ENCODE measurements around the gene SNX25.

DNA sequence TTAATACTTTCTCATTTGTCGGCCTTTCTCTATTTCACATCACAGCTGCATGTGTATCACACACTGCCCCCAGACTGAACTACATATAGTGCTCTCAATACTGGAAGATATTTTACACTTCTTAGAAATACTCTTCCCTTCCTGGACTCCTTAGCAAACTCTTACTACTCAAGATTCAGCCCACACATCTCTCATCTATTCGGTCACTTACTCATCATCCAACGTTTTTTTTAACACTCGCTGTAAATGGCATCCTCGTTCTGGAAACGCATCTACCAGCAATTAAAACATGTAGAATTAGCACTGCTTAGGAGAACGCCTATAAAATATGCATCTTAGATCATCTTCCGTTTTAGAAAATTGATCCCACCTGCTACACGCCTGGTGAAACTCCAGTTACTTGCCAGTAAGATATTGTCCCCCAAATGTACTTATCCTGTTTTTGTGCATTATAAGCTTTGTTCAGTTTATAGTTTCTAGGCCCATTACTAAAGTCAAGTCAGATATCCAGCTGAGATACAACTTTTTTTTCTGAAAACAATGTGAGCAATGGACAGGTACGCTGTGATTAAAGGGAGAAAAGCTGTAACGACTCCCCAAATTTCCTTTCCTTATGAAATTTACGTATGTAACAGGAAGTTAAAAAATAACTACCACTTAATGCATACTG lies 185.3 kb downstream of the SNX25 start:
- TF ChIP-seq TAF1 (IDR thresholded peaks at IDR 0.05; ENCODE audit: low read depth) (no peak), RAD21 (conservative IDR thresholded peaks at IDR 0.05) (no peak), MXI1 (conservative IDR thresholded peaks at IDR 0.05; ENCODE audit: poor library complexity, severe bottlenecking) (no peak), EZH2 (IDR thresholded peaks at IDR 0.05; ENCODE audit: borderline replicate concordance, insufficient read depth, low read length, poor library complexity, severe bottlenecking) (no peak)
- TF ChIP-seq, protein P1, sequence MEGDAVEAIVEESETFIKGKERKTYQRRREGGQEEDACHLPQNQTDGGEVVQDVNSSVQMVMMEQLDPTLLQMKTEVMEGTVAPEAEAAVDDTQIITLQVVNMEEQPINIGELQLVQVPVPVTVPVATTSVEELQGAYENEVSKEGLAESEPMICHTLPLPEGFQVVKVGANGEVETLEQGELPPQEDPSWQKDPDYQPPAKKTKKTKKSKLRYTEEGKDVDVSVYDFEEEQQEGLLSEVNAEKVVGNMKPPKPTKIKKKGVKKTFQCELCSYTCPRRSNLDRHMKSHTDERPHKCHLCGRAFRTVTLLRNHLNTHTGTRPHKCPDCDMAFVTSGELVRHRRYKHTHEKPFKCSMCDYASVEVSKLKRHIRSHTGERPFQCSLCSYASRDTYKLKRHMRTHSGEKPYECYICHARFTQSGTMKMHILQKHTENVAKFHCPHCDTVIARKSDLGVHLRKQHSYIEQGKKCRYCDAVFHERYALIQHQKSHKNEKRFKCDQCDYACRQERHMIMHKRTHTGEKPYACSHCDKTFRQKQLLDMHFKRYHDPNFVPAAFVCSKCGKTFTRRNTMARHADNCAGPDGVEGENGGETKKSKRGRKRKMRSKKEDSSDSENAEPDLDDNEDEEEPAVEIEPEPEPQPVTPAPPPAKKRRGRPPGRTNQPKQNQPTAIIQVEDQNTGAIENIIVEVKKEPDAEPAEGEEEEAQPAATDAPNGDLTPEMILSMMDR (IDR thresholded peaks at IDR 0.05; ENCODE audit: poor library complexity, severe bottlenecking): no peak
- TF ChIP-seq, protein P2, sequence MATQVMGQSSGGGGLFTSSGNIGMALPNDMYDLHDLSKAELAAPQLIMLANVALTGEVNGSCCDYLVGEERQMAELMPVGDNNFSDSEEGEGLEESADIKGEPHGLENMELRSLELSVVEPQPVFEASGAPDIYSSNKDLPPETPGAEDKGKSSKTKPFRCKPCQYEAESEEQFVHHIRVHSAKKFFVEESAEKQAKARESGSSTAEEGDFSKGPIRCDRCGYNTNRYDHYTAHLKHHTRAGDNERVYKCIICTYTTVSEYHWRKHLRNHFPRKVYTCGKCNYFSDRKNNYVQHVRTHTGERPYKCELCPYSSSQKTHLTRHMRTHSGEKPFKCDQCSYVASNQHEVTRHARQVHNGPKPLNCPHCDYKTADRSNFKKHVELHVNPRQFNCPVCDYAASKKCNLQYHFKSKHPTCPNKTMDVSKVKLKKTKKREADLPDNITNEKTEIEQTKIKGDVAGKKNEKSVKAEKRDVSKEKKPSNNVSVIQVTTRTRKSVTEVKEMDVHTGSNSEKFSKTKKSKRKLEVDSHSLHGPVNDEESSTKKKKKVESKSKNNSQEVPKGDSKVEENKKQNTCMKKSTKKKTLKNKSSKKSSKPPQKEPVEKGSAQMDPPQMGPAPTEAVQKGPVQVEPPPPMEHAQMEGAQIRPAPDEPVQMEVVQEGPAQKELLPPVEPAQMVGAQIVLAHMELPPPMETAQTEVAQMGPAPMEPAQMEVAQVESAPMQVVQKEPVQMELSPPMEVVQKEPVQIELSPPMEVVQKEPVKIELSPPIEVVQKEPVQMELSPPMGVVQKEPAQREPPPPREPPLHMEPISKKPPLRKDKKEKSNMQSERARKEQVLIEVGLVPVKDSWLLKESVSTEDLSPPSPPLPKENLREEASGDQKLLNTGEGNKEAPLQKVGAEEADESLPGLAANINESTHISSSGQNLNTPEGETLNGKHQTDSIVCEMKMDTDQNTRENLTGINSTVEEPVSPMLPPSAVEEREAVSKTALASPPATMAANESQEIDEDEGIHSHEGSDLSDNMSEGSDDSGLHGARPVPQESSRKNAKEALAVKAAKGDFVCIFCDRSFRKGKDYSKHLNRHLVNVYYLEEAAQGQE (IDR thresholded peaks at IDR 0.05; ENCODE audit: borderline replicate concordance): no peak

Measured in neural cell (in vitro differentiated cells).